AG04450 (cell line): ENCODE data around the gene PLAC1. TPM values are rescaled to one million over a fixed set of nuclear protein-coding genes. Genes with fewer than 3 reads are reported as not detected.

Experiments
- CTCF ChIA-PET: fragments of 300-600, 350-600 bp; formaldehyde crosslinking; extraction: SDS; loops from one replicate; lab custom pipeline; 2022; ENCODE audit warnings: antibody characterized with exemption, inconsistent platforms; lab: Charles Lee
- POLR2A ChIA-PET: fragments of 350-600 bp; formaldehyde crosslinking; extraction: SDS; loops from one replicate; lab custom pipeline; 2021; ENCODE audit warnings: antibody characterized with exemption, inconsistent platforms; lab: Yijun Ruan, JAX
- DNase-seq: peaks from one replicate; pipeline ENCODE4 v3.0.0-alpha.2; 2011; ENCODE audit warnings: low read depth, low spot score
- H3K27ac ChIP-seq: one replicate; pipeline ENCODE4 v1.5.1; 2012; ENCODE audit warnings: low read depth, low read length, control low read depth
- H3K27me3 ChIP-seq: one replicate; pipeline ENCODE4 v1.6.0; 2012; ENCODE audit warnings: low read length; ENCODE audit not compliant: control insufficient read depth, insufficient read depth
- H3K4me3 ChIP-seq: 2 replicates; pipeline ENCODE4 v1.5.1; 2011; ENCODE audit warnings: mild to moderate bottlenecking, low read depth, low read length, control low read depth
- H3K9me3 ChIP-seq: 2 replicates; pipeline ENCODE4 v1.5.1; 2012; ENCODE audit warnings: low read length; ENCODE audit not compliant: control insufficient read depth, insufficient read depth
- CTCF ChIP-seq: IDR thresholded peaks from 2 replicates; pipeline ENCODE4 v1.5.1; 2011; ENCODE audit warnings: low read depth, low read length, control low read depth, inconsistent platforms
- polyA plus RNA-seq: library from polyadenylated mRNA; depleted of rRNA; stranded (reverse); fragments of >200 nt; gene quantifications from 2 replicates; pipeline ENCODE4 v1.2.3, GENCODE V29; 2011

The PLAC1 gene
- polyA plus RNA-seq, 1 experiment = 2.4 TPM

- DNase-seq = peak; percentile 74
- peak overlapping the region; percentile 57 for H3K27ac ChIP-seq
- POLR2A ChIA-PET = interaction anchor here (0.6 to 1.7 kb wide), 13 partner anchors 9 to 151 kb away, joined by 3 to 30 read pairs (median 5); no protein-coding TSS in a partner anchor
Measured at GRCh38 chrX:134631426-134632346, 26.6 kb downstream of the PLAC1 start.

GRCh38 chrX:134628663-134629062 is 29.6 kb downstream of the PLAC1 start:
- no peak for TF ChIP-seq CTCF
- POLR2A ChIA-PET = no interaction called here
- H3K9me3 ChIP-seq = no peaks in the 10 kb centered on the region
- CTCF ChIA-PET = no interaction called here
- no peak for DNase-seq
- no peak overlapping the region for H3K27ac ChIP-seq
- no peak overlapping the region for H3K4me3 ChIP-seq
- H3K27me3 ChIP-seq = no peaks in the 10 kb centered on the region

More at GRCh38 chrX:134631426-134632346, 26.6 kb downstream of the PLAC1 start:
- no peak overlapping the region for H3K4me3 ChIP-seq
- no peaks in the 10 kb centered on the region for H3K9me3 ChIP-seq
- TF ChIP-seq CTCF = no peak
- no peaks in the 10 kb centered on the region for H3K27me3 ChIP-seq
- CTCF ChIA-PET = interaction anchor here (2.6 kb wide), 1 partner anchor 151 kb away, joined by 7 read pairs; no protein-coding TSS in a partner anchor

- Histone ChIP-seq H3K27me3 (no peaks in the 10 kb centered on the region), H3K9me3 (no peaks in the 10 kb centered on the region), H3K4me3 (no peak overlapping the region), H3K27ac (no peak overlapping the region)
- CTCF ChIA-PET = no interaction called here
- no peak for TF ChIP-seq CTCF
- no peak for DNase-seq
- POLR2A ChIA-PET = no interaction called here
Measured at GRCh38 chrX:134626434-134626833, 31.8 kb downstream of the PLAC1 start.

GRCh38 chrX:134625315-134625718 is 33.0 kb downstream of the PLAC1 start:
- Histone ChIP-seq H3K4me3 (no peak overlapping the region), H3K9me3 (no peaks in the 10 kb centered on the region), H3K27ac (no peak overlapping the region), H3K27me3 (no peaks in the 10 kb centered on the region)
- no peak for DNase-seq
- TF ChIP-seq CTCF = no peak
- CTCF ChIA-PET = no interaction called here
- POLR2A ChIA-PET = interaction anchor here (0.6 kb wide), 1 partner anchor 80 kb away, joined by 3 read pairs; no protein-coding TSS in a partner anchor

- POLR2A ChIA-PET = interaction anchor here (1.2 kb wide), 1 partner anchor 46 kb away, joined by 3 read pairs; no protein-coding TSS in a partner anchor
- DNase-seq = no peak
- CTCF ChIA-PET = no interaction called here
- Histone ChIP-seq H3K27me3 (no peaks in the 10 kb centered on the region), H3K27ac (no peak overlapping the region), H3K4me3 (no peak overlapping the region), H3K9me3 (no peaks in the 10 kb centered on the region)
- no peak for TF ChIP-seq CTCF
Measured at GRCh38 chrX:134624046-134624430, 34.2 kb downstream of the PLAC1 start.
